Upper lobe of left lung (tissue), 6 donors: ENCODE data around the gene FBXW11. TPM values are rescaled to one million over a fixed set of nuclear protein-coding genes. Genes with fewer than 3 reads are reported as not detected.
A peak's percentile ranks its signal among the peaks of the same experiment; 100 is the strongest.

Source experiments
- ATAC-seq, 2 donors: fragments of 200-7000 bp; cut with Tn5 transposase; one replicate each; pipeline ENCODE4 v1.9.1; 2022; ENCODE audit warnings: mild to moderate bottlenecking in 2 of 2, moderate library complexity in 2 of 2; ENCODE audit not compliant: low FRiP score in 2 of 2
- DNase-seq, 2 donors: peaks; one replicate each; pipeline ENCODE4 v3.0.0-alpha.2; 2019 to 2020
- H3K27ac ChIP-seq, 4 donors: fragments of 200-600 bp; sonication (generic); one replicate each; pipeline ENCODE4 v1.5.1; 2016 to 2019
- H3K27me3 ChIP-seq, 4 donors: fragments of 200-600 bp; sonication (generic); one replicate each; pipeline ENCODE4 v1.5.1; 2017 to 2019
- H3K36me3 ChIP-seq, 4 donors: fragments of 200-600 bp; sonication (generic); one replicate each; pipeline ENCODE4 v1.5.1; 2016 to 2019
- H3K4me1 ChIP-seq, 4 donors: fragments of 200-600 bp; sonication (generic); one replicate each; pipeline ENCODE4 v1.5.1; 2018 to 2019
- H3K4me3 ChIP-seq, 4 donors: fragments of 200-600 bp; sonication (generic); one replicate each; pipeline ENCODE4 v1.5.1; 2017 to 2019; ENCODE audit warnings: mild to moderate bottlenecking in 2 of 4, moderate library complexity in 1 of 4
- H3K9me3 ChIP-seq, 4 donors: fragments of 200-600 bp; sonication (generic); one replicate each; pipeline ENCODE4 v1.5.1; 2018 to 2019
- CTCF ChIP-seq, 6 experiments: fragments of 450-650 bp in 4 of 6; fragments of 200-600 bp in 2 of 6; sonication (generic) in 2 of 6; IDR thresholded peaks; one replicate each; pipeline ENCODE4 v1.5.1; 2016 to 2019; ENCODE audit warnings: antibody characterized with exemption in 6 of 6
- EP300 ChIP-seq, 4 donors: sonication (generic); formaldehyde crosslinking; IDR thresholded peaks; one replicate each; pipeline ENCODE4 v1.5.1; 2017; ENCODE audit warnings: antibody characterized with exemption in 4 of 4, control low read depth in 2 of 4
- POLR2A ChIP-seq, 4 donors: fragments of 450-650 bp; IDR thresholded peaks; one replicate each; pipeline ENCODE4 v1.5.1; 2016 to 2017; ENCODE audit warnings: antibody characterized with exemption in 4 of 4, mild to moderate bottlenecking in 2 of 4
- POLR2AphosphoS5 ChIP-seq, 2 donors: sonication (generic); formaldehyde crosslinking; IDR thresholded peaks; one replicate each; pipeline ENCODE4 v1.5.1; 2017; ENCODE audit warnings: antibody characterized with exemption in 2 of 2
- WGBS, 2 donors: methylation state at CpG; one replicate each; pipeline ENCODE4 v1.1.5; 2017 to 2018; 5-methylcytosine and 5-hydroxymethylcytosine counted together
- total RNA-seq, 6 donors: library from RNA; depleted of rRNA in 4 of 6; stranded (reverse); fragments of >200 nt in 4 of 6; gene quantifications; one replicate each; pipeline versions ENCODE4 v1.1.0 to v1.2.1, GENCODE V29; 2016 to 2021
- donor health status: DM: no; HTN: no; CAD: no; lungs with moderate emphysema.
- donor health status: DM: no; HTN: yes; CAD: no; lungs with severe emphysema.

The FBXW11 gene
- total RNA-seq, 6 donors from 2014 or later = 37.2 to 80.0 (median 48.9) TPM

- H3K4me1 ChIP-seq = peaks cover 50 to 72% (median 63%) of the 10 kb centered on the region in 4 donors
- no peaks in the 10 kb centered on the region for H3K27me3 ChIP-seq
- no peak for TF ChIP-seq CTCF (IDR thresholded peaks at IDR 0.05)
- no peak for TF ChIP-seq EP300 (IDR thresholded peaks at IDR 0.05)
- TF ChIP-seq POLR2A (IDR thresholded peaks at IDR 0.05) = no peak
- TF ChIP-seq POLR2AphosphoS5 (IDR thresholded peaks at IDR 0.05) = no peak
- H3K4me3 ChIP-seq = no peak overlapping the region
- H3K27ac ChIP-seq = peak overlapping the region in 1 of 4 donors; percentile 21
- no peak for DNase-seq
- H3K36me3 ChIP-seq = no peaks in the 10 kb centered on the region
- no peaks in the 10 kb centered on the region for H3K9me3 ChIP-seq
- 55 to 66% methylated on average over 9 of the region's 9 CpGs for WGBS, 2 donors
- ATAC-seq = no peak
Observed at GRCh38 chr5:171957591-171958251, 48.7 kb downstream of the FBXW11 start.

- H3K4me1 ChIP-seq = peaks cover 48 to 65% (median 58%) of the 10 kb centered on the region in 4 donors
- no peak overlapping the region for H3K4me3 ChIP-seq
- 50 to 56% methylated on average over 5 of the region's 5 CpGs for WGBS, 2 donors
- H3K36me3 ChIP-seq = no peaks in the 10 kb centered on the region
- H3K9me3 ChIP-seq = no peaks in the 10 kb centered on the region
- H3K27me3 ChIP-seq = no peaks in the 10 kb centered on the region
- ATAC-seq = no peak
- peak overlapping the region in 2 of 4 donors; percentile 21 to 54 for H3K27ac ChIP-seq
- TF ChIP-seq POLR2AphosphoS5 (IDR thresholded peaks at IDR 0.05) = no peak
- TF ChIP-seq EP300 (IDR thresholded peaks at IDR 0.05) = no peak
- no peak for TF ChIP-seq POLR2A (IDR thresholded peaks at IDR 0.05)
- no peak for TF ChIP-seq CTCF (IDR thresholded peaks at IDR 0.05)
- no peak for DNase-seq
Observed at GRCh38 chr5:171956887-171957495, 49.4 kb downstream of the FBXW11 start.

GRCh38 chr5:171956314-171956713, 50.1 kb downstream of the FBXW11 start:
- no peak overlapping the region for H3K4me3 ChIP-seq
- no peaks in the 10 kb centered on the region for H3K36me3 ChIP-seq
- peaks cover 47 to 62% (median 53%) of the 10 kb centered on the region in 4 donors for H3K4me1 ChIP-seq
- whole genome bisulfite sequencing, 2 donors = 89 to 93% methylated on average over 1 of the region's 1 CpG
- DNase-seq (no peak), ATAC-seq (no peak)
- TF ChIP-seq POLR2A (IDR thresholded peaks at IDR 0.05) (no peak), POLR2AphosphoS5 (IDR thresholded peaks at IDR 0.05) (no peak), CTCF (IDR thresholded peaks at IDR 0.05) (no peak), EP300 (IDR thresholded peaks at IDR 0.05) (no peak)
- no peaks in the 10 kb centered on the region for H3K27me3 ChIP-seq
- H3K27ac ChIP-seq = no peak overlapping the region
- H3K9me3 ChIP-seq = no peaks in the 10 kb centered on the region

- TF ChIP-seq POLR2A (IDR thresholded peaks at IDR 0.05) (no peak), POLR2AphosphoS5 (IDR thresholded peaks at IDR 0.05) (no peak), CTCF (IDR thresholded peaks at IDR 0.05) (no peak), EP300 (IDR thresholded peaks at IDR 0.05) (no peak)
- Histone ChIP-seq H3K4me1 (peaks cover 47 to 62% (median 51%) of the 10 kb centered on the region in 4 donors), H3K36me3 (no peaks in the 10 kb centered on the region), H3K27me3 (no peaks in the 10 kb centered on the region), H3K4me3 (no peak overlapping the region), H3K27ac (no peak overlapping the region), H3K9me3 (no peaks in the 10 kb centered on the region)
- WGBS, 2 donors = 86% methylated on average over 4 of the region's 4 CpGs
- DNase-seq (no peak), ATAC-seq (no peak)
Observed at GRCh38 chr5:171955761-171956160, 50.7 kb downstream of the FBXW11 start.
